GM21717 (cell line): ENCODE results near the gene HSD17B11.
"Not testable (repeated sequence)": the region's sequence is repeated elsewhere in the genome, so short reads cannot be mapped to it uniquely, and the experiment has no call there.

Experiments
- ATAC-seq: cut with Tn5 transposase; IDR thresholded peaks from one replicate; pipeline ENCODE4 v1.9.1; 2021; ENCODE audit warnings: mild to moderate bottlenecking, moderate library complexity; ENCODE audit not compliant: unreplicated experiment

The HSD17B11 gene

DNA sequence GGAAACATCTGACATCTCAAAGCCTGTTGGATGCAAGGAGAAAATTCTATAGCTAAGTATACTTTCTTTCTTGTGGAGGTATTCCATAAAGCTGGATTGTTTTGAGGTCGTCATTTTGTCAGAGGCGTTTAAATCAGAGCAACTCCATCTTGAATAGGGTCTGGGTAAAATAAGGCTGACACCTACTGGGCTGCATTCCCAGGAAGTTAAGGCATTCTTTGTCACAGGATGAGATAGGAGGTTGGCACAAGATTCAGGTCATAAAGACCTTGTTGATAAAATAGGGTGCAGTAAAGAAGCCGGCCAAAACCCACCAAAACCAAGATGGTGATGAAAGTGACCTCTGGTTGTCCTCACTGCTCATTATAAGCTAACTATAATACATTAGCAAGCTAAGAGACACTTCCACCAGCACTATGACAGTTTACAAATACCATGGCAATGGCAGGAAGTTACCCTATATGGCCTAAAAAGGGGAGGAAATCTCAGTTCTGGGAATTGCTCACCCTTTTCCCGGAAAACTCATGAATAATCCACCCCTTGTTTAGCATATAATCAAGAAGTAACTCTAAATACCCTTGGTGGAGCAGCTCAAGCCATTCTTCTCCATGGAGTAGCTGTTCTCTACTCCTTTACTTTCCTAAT is 80.2 kb downstream of the HSD17B11 start:
- ATAC-seq: no peak

DNA sequence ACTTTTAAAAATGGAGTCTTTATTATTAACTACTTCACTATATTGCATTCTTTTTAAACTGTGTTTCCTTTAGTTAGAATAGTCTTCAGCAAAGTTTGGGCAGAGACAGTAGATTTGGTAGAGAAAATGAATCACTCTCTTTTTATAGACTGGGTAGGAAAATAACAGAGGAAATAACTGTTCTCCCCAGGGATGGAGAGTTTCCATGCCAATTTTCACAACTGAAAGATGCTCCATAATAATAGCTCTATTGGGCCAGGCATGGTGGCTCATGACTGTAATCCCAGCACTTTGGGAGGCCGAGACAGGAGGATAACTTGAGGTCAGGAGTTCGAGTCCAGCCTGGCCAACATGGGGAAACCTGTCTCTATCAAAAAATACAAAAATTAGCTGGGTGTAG is 81.4 kb downstream of the HSD17B11 start:
- no peak for ATAC-seq

DNA sequence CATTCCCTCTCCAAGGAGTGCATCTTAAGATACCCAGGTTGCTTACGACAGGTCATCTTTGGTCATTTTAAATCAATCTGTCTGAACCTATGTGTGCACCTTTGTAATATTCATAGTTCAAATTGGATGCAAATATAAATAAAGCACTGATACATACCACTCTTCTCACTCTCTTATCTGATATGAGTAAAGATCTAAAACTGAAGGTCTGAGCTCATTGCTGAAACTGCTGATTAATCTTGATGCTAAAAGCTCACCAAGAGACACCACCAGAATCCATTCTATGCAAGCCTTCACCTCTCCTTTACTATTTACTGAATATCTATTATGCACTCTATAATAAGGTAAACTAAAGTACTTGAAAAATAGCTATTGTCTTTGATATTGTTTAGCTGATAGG is 84.9 kb downstream of the HSD17B11 start:
- peak; percentile 66 for ATAC-seq

DNA sequence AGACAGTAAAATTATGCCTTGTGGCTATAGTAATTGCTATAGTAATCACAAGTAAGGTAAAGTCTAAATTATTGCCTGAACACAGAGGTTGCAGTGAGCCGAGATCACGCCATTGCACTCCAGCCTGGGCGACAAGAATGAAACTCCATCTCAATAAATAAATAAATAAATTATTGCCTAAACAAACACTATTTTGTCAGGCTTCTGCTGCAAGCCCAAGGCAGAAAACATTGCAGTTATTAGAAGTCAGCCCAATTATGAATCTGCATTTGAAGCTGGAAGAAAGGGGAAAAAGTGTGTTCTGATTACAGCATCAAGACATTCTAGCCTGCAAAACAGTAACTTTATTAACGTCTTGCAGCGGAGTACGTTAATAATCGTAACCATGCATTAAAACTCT is 85.4 kb downstream of the HSD17B11 start:
- ATAC-seq: no peak

DNA sequence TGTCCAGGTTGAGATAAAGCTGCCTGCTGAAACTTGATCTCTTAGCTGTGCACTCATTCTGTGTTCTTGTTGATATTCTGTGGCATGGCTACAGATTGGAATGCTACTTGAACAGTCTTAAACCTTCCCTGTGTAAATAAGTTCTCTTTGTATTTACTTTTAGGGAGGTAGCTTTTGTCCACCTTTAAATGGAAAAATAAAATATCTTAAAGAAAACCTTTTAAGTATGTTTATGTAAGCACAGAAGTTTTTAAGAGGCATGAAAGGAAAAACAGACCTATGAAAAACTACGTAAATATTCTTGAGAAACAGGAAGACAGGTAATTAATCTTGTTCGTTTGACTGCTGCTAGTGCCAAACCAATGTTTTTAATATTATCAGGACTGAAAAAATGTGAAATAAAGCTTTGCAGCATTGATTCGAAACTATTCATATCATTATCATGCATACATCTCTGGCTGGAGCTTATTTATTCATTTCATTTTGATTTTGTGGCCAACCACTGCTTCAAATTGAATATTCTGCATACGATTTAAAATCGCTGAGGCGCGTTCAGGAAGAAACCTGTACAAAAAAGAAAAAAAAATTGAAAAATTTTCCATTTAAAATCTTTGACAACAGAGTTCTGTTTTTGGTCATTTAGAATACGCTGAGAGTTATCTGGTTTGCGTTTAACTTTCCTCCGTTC is 86.1 kb downstream of the HSD17B11 start:
- no peak for ATAC-seq

DNA sequence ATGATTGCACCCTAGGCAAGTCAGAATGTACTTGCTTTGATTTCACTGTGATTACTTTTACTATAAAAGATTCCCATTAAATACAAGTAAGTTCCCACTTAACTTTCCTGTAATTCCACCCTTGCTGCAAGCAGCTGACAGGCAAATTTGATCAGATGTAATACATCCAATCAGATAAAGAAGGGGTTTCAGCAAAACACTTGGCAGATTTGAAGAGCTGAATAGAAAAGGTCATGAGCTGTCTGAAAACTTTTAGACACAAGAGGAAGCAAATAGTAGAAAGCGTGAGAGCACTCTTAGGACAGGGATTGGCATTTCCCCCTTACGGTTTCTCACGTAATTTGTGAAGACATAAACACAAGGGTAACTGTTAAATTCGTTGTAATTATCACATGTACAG is 91.1 kb downstream of the HSD17B11 start:
- no peak for ATAC-seq

DNA sequence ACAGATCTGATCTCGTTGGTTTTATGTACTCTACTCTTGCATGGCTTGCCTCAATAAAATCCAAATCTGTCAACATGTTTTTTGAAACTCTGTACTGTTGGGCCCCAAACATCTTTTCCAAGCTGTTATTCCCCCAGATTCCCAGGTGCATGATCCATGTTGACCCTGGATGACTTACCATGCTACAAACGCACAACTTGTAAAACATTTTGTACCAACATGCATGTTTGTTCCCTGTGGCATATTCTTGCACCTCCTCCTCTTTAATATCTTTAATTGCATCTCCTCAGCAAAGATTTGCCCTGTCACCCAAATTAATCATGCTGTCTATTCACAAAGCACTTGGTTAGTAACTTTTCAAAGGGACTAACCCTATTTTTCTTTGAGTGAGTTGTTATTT is 92.6 kb downstream of the HSD17B11 start:
- ATAC-seq: no peak

DNA sequence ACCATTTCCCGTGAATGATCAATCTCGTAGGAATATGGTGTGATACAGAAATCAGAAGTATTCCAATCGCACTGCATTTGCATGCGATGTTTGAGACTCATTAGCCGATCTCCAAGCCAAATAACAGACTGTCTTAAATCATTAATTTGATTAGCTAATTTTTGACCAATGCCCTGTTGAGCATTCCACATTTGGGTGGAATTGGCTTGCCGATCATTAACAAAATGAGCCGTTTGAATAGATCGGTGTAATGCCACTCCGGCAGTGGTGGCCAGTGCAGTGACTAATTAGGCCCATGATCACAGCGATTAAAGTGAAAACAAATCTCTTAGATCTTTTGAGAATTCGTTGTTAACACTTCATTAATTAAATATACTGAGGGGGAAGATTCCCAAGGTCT is 96.1 kb downstream of the HSD17B11 start:
- ATAC-seq: not testable (repeated sequence)

DNA sequence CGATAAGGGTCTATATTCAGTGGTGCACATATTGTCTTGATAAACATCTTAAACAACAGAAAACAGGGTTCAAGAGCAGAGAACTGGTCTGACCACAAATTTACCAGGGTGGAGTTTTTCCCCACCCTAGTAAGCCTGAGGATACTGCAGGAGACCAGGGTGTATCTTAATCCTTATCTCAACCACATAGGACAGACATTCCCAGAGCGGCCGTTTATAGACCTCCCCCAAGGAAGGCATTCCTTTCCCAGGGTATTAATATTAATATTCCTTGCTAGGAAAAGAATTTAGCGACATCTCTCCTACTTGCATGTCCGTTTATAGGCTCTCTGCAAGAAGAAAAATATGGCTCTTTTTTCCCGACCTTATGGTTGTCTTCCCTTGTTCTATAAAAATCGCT is 97.1 kb downstream of the HSD17B11 start:
- ATAC-seq: not testable (repeated sequence)

DNA sequence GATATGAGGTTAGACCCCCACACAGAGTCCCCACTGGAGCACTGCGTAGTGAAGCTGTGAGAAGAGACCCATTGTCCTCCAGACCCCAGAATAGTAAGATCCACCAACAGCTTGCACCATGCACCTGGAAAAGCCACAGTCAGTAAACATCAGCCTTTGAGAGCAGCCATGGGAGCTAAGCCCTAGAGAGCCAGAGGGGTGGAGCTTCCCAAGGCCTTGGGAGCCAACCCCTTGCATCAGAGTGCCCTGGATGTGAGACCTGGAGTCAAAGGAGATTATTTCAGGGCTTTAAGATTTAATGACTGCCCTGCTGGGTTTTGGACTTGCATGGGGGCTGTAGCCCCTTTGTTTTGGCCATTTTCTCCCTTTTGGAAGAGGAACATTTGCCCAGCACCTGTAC is 104.0 kb downstream of the HSD17B11 start:
- ATAC-seq: no peak
